ENCODE data around the gene PABPN1L.

PABPN1L gene

GRCh38 chr16:88906535-88907105 is 40.2 kb upstream of the PABPN1L start:
- no peak for TF ChIP-seq CTCF (IDR thresholded peaks at IDR 0.05)
- Histone ChIP-seq H3K4me3 (no peak overlapping the region), H3K27ac (no peak overlapping the region)
- DNase-seq (ENCODE audit: low spot score): no peak

GRCh38 chr16:88906020-88906419 is 39.6 kb upstream of the PABPN1L start:
- DNase-seq (ENCODE audit: low spot score): no peak
- Histone ChIP-seq H3K27ac (no peak overlapping the region), H3K4me3 (no peak overlapping the region)
- no peak for TF ChIP-seq CTCF (IDR thresholded peaks at IDR 0.05)

- H3K27ac ChIP-seq: no peak overlapping the region
Measured at GRCh38 chr16:88905563-88905962, 39.1 kb upstream of the PABPN1L start.

GRCh38 chr16:88904676-88905365 is 38.4 kb upstream of the PABPN1L start:
- H3K4me3 ChIP-seq: no peak overlapping the region
- no peak overlapping the region for H3K27ac ChIP-seq

More at GRCh38 chr16:88905563-88905962, 39.1 kb upstream of the PABPN1L start:
- no peak for DNase-seq (ENCODE audit: low spot score)
- no peak overlapping the region for H3K4me3 ChIP-seq
- TF ChIP-seq CTCF (IDR thresholded peaks at IDR 0.05): no peak

GRCh38 chr16:88903267-88903666 is 36.8 kb upstream of the PABPN1L start:
- no peak for DNase-seq (ENCODE audit: low spot score)
- H3K4me3 ChIP-seq: no peak overlapping the region
- H3K27ac ChIP-seq: no peak overlapping the region
- TF ChIP-seq CTCF (IDR thresholded peaks at IDR 0.05): no peak

More at GRCh38 chr16:88904676-88905365, 38.4 kb upstream of the PABPN1L start:
- no peak for TF ChIP-seq CTCF (IDR thresholded peaks at IDR 0.05)
- DNase-seq (ENCODE audit: low spot score): no peak

GRCh38 chr16:88902744-88903143 is 36.3 kb upstream of the PABPN1L start:
- H3K4me3 ChIP-seq: no peak overlapping the region
- no peak for TF ChIP-seq CTCF (IDR thresholded peaks at IDR 0.05)
- no peak overlapping the region for H3K27ac ChIP-seq
- no peak for DNase-seq (ENCODE audit: low spot score)
